ENCODE measurements around the gene SMTN.

- no peak for TF ChIP-seq RXRA (IDR thresholded peaks at IDR 0.05; ENCODE audit: borderline replicate concordance, low read depth)
- TF ChIP-seq, protein P1, sequence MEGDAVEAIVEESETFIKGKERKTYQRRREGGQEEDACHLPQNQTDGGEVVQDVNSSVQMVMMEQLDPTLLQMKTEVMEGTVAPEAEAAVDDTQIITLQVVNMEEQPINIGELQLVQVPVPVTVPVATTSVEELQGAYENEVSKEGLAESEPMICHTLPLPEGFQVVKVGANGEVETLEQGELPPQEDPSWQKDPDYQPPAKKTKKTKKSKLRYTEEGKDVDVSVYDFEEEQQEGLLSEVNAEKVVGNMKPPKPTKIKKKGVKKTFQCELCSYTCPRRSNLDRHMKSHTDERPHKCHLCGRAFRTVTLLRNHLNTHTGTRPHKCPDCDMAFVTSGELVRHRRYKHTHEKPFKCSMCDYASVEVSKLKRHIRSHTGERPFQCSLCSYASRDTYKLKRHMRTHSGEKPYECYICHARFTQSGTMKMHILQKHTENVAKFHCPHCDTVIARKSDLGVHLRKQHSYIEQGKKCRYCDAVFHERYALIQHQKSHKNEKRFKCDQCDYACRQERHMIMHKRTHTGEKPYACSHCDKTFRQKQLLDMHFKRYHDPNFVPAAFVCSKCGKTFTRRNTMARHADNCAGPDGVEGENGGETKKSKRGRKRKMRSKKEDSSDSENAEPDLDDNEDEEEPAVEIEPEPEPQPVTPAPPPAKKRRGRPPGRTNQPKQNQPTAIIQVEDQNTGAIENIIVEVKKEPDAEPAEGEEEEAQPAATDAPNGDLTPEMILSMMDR (IDR thresholded peaks at IDR 0.05), result no peak
- TF ChIP-seq NRF1 (IDR thresholded peaks at IDR 0.05; ENCODE audit: low read depth, low read length), result no peak
- no peak for TF ChIP-seq TEAD4 (IDR thresholded peaks at IDR 0.05; ENCODE audit: borderline replicate concordance, insufficient read depth)
- TF ChIP-seq, protein P2, sequence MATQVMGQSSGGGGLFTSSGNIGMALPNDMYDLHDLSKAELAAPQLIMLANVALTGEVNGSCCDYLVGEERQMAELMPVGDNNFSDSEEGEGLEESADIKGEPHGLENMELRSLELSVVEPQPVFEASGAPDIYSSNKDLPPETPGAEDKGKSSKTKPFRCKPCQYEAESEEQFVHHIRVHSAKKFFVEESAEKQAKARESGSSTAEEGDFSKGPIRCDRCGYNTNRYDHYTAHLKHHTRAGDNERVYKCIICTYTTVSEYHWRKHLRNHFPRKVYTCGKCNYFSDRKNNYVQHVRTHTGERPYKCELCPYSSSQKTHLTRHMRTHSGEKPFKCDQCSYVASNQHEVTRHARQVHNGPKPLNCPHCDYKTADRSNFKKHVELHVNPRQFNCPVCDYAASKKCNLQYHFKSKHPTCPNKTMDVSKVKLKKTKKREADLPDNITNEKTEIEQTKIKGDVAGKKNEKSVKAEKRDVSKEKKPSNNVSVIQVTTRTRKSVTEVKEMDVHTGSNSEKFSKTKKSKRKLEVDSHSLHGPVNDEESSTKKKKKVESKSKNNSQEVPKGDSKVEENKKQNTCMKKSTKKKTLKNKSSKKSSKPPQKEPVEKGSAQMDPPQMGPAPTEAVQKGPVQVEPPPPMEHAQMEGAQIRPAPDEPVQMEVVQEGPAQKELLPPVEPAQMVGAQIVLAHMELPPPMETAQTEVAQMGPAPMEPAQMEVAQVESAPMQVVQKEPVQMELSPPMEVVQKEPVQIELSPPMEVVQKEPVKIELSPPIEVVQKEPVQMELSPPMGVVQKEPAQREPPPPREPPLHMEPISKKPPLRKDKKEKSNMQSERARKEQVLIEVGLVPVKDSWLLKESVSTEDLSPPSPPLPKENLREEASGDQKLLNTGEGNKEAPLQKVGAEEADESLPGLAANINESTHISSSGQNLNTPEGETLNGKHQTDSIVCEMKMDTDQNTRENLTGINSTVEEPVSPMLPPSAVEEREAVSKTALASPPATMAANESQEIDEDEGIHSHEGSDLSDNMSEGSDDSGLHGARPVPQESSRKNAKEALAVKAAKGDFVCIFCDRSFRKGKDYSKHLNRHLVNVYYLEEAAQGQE (IDR thresholded peaks at IDR 0.05; ENCODE audit: low read depth, low read length), result no peak
- no peak for TF ChIP-seq POLR2AphosphoS5 (IDR thresholded peaks at IDR 0.05; ENCODE audit: low read depth, low read length)
- TF ChIP-seq EP300 (IDR thresholded peaks at IDR 0.05; ENCODE audit: borderline replicate concordance in 1 of 2, low read depth in 1 of 2, low read length in 1 of 2), result no peak
- TF ChIP-seq, protein P3, sequence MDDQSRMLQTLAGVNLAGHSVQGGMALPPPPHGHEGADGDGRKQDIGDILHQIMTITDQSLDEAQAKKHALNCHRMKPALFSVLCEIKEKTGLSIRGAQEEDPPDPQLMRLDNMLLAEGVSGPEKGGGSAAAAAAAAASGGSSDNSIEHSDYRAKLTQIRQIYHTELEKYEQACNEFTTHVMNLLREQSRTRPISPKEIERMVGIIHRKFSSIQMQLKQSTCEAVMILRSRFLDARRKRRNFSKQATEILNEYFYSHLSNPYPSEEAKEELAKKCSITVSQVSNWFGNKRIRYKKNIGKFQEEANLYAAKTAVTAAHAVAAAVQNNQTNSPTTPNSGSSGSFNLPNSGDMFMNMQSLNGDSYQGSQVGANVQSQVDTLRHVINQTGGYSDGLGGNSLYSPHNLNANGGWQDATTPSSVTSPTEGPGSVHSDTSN (IDR thresholded peaks at IDR 0.05), result no peak
- TF ChIP-seq RAD21 (IDR thresholded peaks at IDR 0.05; ENCODE audit: low read length), result no peak
- TF ChIP-seq IRF3 (IDR thresholded peaks at IDR 0.05; ENCODE audit: low read depth, low read length), result no peak
- no peak for TF ChIP-seq CHD2 (IDR thresholded peaks at IDR 0.05; ENCODE audit: low read length, partially characterized antibody)
Measured at GRCh38 chr22:31118046-31118820, 37.1 kb downstream of the SMTN start.

All from SK-N-SH (cell line).